HG02610 (cell line): Measurements from ENCODE around the gene POU6F2.
"Not testable (repeated sequence)": the region's sequence is repeated elsewhere in the genome, so short reads cannot be mapped to it uniquely, and the experiment has no call there.

Experiments
- ATAC-seq: cut with Tn5 transposase; IDR thresholded peaks from one replicate; pipeline ENCODE4 v1.9.1; 2021; ENCODE audit warnings: mild to moderate bottlenecking, moderate library complexity; ENCODE audit not compliant: unreplicated experiment

POU6F2 gene, protein sequence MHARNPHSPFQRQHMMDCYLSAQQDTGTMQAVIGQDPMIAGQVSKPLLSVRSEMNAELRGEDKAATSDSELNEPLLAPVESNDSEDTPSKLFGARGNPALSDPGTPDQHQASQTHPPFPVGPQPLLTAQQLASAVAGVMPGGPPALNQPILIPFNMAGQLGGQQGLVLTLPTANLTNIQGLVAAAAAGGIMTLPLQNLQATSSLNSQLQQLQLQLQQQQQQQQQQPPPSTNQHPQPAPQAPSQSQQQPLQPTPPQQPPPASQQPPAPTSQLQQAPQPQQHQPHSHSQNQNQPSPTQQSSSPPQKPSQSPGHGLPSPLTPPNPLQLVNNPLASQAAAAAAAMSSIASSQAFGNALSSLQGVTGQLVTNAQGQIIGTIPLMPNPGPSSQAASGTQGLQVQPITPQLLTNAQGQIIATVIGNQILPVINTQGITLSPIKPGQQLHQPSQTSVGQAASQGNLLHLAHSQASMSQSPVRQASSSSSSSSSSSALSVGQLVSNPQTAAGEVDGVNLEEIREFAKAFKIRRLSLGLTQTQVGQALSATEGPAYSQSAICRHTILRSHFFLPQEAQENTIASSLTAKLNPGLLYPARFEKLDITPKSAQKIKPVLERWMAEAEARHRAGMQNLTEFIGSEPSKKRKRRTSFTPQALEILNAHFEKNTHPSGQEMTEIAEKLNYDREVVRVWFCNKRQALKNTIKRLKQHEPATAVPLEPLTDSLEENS

DNA sequence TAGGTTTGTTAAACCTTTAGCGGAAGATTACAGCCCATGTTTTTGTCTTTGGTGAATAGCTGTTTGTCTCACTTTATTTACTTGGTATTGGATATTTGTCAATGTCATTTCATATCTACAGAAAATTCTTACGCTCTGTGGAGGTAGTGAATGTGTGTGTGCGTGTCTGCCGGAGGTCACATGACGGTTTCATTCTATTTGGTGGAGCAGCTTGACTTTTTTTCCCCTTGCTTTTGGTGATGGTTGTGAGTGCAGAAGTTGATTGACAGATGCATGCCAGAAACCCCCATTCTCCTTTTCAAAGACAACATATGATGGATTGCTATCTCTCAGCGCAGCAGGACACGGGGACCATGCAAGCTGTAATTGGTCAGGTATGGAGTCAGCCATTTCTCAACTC is at the start of gene POU6F2:
Gene POU6F2, plus strand, starts transcription at position 225 of the 400 bp plus-strand sequence. Its CDS starts 45 bp downstream, at position 270.
- no peak for ATAC-seq

DNA sequence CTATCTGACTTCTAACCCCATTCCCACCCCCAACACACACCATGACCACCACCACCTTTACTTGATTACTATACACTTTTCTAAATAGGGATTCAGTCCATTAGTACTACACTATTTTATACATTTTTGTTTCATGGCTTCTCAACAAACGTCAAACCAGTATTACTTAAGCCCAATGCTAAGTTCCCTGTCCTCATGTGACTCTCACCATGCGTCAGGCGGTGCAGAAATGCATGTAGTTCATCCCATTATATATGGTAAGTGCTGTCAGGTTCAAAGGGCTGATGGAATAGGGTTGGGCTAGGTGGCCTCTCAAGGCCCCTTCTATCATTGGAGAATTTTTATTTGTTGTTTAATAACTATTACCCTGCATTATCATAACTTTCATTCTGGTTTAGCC is 49.2 kb upstream of the POU6F2 start:
- no peak for ATAC-seq

DNA sequence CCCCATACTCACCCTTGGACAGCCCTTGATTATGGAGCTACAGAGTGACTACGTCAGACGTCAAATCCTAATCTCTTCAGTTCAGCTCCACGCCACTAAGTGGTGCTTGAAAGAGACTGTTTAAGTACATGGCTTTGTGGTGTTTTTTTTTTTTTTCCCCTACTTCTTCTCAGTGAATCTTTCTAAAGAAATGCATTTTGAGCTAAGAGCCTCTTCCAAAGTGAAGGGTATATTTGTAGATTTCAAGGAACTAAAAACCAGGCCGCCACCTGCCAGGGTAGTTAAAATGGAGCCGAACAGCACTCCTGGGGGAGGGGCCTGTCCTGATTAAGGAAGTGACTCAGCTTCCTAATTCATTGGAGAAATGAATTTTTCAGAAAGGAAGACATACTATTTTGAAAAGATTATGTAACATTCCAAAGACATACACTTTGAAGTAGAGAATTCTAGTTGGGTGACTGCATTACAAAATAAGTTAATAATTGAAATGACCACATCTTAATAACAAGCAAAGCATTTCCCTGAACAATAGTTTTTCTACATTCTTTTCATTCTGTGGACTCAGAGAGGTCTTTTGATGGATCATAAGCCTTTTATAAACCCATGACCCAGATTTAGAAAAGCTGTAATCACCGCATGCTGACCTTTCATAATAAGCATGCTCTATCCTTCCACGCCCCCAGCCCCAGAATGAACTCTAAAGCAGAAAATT is 48.1 kb upstream of the POU6F2 start:
- no peak for ATAC-seq

DNA sequence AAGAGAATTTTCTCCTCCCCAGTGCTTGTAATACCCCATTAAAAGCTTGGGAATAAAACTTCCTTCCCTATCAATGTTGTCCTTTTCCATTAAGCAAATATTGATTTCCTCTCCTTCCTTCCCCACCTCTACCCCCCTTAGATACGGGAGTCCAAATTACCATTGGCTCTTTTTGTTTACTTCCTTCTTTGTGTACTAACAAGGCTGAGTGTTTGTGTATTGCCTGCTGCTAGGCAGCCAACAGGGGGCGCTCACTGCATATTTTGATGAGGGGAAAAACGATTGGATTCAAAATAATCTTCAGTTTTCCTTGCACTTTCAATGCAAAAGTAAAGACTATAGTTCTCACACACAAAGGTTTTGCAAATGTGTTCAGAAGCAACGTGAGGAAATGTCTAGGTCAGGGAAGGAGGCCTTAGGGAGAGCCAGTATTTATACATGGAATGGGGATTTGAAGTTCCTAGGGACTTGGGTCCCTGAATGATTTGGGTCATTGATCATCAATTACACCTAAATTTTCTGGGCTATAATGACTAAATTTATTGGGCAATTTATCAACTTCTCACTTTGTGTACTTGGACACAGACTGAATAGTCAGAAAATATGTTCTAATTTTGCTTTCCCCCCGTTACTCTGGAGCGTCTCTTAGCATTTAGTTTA is 45.1 kb upstream of the POU6F2 start:
- ATAC-seq = peak; percentile 92

DNA sequence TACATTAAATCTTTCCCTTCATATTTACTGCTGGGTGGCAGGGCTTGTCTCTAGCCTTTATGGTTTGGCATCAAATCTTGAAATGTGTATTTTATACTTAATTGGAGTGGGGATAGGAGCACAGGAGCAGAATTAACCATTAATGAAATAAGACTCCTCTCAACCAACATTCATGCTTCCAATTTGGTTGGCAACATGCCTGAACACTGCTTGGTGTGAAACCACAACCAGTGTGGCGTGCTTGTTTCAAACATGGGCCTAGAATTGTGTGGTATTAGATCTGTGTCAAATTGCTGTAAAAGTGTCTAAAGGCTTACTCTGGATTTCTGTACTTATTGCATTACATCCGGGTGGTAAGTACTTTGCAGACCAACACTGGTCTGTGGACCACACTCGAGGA is 43.7 kb upstream of the POU6F2 start:
- ATAC-seq = no peak

DNA sequence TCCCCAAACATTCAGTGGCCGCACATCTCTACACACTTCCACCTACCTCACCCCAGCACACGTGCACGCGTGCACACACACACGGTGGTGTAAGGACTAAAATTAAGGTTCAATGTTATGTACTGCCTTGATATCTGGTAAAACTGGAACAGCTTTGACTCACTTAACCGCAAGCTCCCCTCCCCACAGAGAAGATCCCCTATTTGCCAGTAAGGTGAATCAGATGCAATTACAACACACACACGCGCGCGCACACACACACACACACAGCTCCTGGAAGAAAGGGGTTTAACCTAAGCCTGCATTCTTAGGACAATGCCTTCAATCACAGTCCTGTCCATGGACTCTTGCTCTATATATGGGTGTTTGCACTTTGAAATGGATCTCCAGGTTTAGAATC is 43.2 kb upstream of the POU6F2 start:
- ATAC-seq = no peak

DNA sequence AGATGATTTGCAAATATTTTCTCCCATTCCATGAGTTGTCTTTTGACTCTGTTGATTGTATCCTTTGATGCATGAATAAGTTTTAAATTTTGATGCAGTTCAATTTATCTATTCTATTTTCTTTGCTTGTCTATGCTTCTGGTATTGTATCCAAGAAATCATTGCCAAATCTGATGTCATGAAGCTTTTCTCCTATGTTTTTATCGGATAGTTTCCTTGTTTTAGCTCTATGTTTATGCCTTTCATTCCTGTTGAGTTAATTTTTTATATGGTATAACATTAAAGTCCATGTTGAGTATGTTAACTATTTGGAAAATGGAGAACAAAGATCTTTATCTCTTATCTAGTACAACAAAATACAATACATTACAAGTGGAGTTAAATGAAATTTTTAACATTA is 41.1 kb upstream of the POU6F2 start:
- no peak for ATAC-seq

DNA sequence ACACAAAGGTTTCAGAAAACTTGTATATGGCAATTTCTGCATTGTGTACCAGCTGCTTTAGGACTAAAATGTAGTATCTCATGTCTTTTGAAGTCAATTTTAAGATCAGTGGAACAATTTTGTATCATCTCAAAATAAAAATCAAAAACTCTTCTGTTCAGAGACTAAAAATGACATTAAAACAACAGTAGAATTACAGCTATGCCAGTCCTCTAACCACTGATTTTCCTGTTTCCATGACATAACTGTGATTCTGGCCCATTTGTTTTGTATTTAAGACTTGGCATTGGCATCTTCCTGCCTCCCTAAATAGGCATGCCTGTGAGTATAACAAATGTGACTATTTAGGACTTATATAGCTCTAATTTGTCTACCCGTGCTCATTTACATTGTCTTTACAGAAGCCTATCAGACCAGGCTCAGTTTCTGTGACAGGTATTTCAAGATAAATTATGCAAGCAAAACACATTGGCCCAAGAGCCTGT is 39.7 kb upstream of the POU6F2 start:
- ATAC-seq = no peak

DNA sequence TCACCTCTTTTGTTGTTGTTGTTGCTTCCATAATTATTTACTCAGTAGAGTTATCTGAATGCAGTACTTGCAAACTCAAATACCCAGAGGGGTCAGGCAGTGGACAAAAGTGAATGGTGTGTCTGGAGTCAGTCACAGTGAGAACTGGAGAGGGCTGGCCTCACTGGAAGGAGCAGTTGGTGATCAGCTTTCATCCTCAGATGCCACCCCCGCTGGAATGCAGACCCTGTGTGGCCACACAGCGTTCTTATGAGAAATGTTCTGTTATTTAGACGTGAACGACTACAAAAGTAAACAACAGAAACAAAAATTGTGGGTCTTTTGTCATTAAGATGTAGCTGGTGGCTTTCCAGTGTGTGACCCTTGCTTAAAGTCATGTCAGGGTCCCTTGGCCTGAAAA is 39.1 kb upstream of the POU6F2 start:
- ATAC-seq = no peak

DNA sequence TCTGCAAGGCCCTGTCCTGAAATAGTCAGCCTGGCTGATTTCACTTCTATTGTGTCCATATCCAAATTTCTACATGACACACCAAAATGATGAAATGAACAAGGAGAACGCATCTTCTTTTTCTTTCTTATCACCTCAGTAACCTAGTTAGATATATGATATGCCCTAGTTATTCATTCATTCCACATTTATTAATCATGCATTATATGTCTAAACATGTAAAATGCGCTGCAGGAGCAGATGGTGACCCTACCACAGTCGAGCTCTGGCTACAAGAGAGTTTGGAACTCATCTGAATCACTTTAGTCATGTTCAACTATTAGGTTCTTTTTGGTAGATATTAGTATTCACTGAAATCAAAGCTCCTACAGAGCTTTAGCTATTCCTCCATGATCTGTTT is 36.9 kb upstream of the POU6F2 start:
- no peak for ATAC-seq

DNA sequence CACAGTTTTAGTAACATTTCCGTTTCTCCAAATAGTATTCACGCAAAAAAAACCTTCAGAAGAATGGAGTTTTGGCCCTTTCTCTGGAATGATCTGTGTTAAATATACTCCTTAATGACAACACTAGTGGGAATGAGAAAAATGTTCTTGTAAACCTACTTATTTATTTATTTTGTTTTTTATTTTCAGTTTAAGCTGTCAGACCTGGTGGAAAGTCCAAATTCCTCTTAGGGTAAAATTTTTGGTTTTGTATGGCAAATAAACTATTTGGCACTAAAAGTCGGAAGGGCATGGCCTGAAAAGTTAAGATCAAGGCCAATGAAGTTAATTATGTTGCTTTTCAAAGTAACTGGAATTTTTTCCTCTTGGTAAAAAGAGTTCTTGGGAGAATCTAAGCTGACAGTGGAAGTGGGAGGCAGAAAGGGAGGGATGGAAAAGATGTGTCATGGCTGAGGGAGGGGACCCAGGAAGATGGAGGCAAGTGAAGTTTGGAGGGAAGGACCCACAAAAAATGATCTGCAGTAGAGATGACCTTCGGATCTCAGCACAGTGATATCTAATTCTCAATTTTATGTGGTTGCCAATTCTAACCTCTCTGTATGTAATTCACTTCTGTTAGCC is 35.2 kb upstream of the POU6F2 start:
- ATAC-seq = no peak

DNA sequence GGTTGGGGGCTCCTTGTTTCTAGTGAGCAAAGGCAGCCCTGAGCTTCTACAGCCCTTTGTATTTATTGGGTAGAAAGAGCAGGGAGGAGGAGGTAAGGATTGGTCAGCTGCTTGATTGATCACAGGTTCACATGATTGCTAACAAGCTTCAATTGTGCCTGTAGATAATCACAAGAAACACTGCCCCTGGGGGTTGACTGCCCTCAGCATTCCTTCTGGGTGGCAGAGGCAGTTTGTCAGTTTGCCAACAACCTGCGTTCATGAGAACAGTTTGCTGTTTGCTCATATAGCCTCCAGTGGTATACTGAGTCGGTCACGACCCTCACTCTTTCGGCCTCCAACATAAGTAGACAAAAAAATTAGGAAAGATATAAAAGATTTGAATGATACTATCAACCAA is 30.2 kb upstream of the POU6F2 start:
- ATAC-seq = not testable (repeated sequence)

DNA sequence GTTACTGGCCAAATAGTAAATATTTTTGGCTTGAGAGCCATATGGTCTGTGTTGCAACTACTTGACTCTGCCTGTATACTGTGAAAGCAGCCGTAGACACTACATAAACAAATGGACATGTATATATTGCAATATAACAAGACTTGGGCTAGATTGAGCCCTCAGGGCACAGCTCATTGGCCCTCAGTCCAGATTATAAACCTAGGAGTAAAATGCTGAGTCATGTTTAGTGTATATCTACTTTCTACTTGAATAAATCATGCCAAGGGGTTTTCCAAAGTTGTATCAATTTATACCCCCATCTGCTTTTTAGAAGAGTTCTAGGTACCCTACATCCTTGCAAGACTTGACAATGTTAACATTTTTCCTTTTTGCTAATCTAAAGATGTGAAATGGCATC is 27.4 kb upstream of the POU6F2 start:
- ATAC-seq = no peak

DNA sequence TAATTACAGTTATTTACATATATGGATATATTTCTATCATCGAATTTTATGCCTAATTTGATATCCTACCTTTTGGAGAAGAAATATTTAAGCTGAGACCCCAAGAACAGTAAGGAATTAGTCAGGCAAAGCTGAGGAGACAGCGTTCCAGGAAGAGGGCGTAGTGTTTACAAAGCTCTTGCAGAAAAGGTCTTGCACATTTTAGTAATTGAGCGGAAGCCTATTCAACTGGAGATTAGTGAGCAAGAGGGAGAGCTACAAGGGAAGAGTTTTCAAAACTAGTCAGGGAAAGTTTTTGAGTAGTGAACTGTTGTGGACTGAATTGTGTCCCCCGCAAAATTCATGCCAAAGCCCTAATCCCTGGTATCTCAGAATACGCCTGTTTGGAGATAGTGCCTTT is 26.5 kb upstream of the POU6F2 start:
- ATAC-seq = no peak

DNA sequence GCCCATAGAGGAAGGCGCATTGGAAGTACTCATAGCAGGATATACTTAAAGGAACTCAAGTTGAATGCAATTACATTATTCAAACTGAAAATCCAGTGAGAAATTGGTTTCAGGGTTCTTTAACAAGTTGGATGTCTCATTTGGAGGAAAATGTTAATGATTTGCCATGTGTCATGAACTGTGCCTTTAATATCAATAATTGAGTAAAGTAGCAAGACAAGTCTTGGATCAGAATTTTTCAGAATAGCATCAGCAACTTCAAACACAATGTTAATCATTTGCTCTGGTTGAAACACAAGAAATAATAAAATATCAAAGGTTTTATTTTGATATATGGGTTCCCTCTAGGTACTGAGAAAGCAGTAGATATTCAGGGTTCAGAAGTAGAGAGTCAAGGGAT is 24.5 kb upstream of the POU6F2 start:
- no peak for ATAC-seq

DNA sequence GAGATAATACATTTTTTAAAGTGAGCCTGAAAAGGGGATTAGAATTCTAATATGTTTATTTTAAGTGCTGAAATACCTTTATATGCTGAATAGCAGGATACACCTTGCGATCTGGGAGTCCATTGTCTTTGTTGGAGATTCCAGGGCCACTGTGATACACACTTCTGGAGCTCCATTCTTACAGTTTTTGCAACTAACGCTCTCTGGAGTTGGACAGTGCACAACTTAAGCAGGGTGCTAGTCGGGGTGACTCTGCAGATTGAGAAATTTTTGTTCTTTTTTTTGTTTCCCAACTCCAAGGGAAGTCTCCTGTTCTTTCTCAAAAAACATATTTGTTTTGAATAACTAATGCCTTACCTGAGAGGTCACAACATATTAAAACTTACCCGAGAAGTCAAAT is 23.7 kb upstream of the POU6F2 start:
- ATAC-seq = no peak

DNA sequence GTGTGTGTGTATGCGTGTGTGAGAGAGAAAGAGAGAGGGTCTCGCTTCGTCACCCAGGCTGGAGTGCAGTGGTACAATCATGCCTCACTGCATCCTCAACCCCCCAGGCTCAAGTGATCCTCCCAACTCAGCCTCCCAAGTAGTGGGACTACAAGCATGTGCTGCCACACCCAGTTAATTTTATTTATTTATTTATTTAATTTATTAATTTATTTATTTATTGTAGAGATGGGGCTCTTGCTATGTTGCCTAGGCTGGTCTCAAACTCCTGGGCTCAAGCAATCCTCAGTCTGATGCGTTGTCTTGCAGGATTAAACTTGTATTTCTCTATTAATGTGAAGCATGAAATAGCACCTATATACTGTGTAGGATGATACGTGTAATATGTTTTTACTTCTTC is 21.8 kb upstream of the POU6F2 start:
- ATAC-seq = no peak

DNA sequence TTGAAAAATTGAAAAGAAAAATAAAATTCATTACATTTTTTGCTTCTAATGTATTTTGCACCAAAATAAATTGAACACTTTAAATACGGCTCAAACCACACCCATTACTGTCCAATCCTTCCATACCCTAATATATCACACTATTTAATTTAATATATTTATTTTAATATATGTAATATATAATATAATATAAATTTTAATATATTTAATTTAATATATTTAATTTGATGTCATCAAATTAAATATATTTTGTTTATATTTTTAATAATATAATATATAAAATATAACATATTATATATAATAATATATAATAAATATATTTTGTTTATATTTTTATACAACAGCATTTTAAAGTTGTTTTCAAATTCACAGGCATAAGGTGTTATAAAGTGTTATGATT is 15.7 kb upstream of the POU6F2 start:
- no peak for ATAC-seq

DNA sequence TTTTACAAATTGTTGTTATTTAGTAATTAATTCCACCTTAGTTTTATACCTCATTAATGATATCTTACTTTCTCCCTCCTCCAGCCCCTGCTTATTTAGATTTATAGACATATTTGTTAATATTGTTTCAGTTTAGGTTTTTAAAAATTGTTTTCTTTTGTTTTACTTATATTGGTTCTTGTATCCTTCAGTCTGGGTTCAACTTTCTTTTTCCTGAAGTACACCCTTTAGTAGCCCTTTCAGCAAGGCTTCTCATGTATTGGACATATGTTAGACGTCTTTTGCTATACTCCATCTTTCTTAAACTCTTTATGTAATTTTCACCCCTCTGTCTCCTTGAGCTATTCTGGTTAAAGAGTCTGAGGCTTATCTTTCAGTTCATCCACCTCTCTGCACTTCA is 12.8 kb upstream of the POU6F2 start:
- ATAC-seq = no peak

DNA sequence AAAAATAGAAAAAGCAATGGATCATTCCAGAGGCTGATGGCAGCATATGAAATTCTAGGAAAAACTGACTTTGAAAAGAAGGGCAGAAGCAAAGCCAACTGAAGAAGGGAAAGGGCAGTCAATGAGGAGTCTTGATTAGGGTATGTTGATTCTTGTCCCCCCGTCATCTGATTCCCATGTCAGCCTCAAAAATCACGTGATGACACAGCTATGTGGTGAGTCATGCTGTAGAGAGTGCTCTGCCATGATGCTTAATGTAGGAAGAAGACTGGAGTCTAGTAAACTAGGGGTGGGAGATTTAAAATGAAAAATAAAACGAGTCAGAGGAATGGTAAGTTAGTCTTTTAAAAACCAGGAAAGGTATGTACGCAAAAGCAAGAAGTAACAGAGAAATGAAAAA is 3.9 kb upstream of the POU6F2 start:
- ATAC-seq = no peak

DNA sequence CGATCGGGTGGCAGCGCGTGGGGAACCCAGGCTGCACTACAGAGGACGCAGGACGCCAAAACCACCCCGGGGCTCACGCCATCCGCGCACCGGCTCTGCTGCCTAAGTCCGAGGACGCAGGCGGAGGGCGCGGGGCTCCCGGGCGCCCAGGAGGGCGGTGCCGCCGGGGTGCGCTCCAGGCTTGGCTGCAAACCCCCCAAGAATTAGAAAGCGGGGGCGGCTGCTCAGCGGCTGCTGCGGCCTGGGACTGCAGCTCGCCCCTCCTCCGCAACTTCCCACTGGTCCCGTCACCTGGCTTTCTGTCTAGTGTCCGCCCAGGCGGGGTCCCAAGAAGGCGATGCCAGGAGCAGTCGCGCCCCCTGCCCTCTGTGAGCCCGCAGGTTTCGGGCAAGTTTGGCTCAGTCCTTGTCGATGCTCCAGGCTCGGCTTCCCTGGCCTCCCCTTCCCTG is 1.7 kb upstream of the POU6F2 start:
- no peak for ATAC-seq
